GM04504 (cell line): ENCODE results near the gene ZNF787.
"Not testable (repeated sequence)": the region's sequence is repeated elsewhere in the genome, so short reads cannot be mapped to it uniquely, and the experiment has no call there.

ENCODE experiments used
- DNase-seq: peaks from one replicate; pipeline ENCODE4 v3.0.0-alpha.2; 2012; ENCODE audit warnings: low read depth

The ZNF787 gene

GRCh38 chr19:56105831-56106396 is 15.2 kb downstream of the ZNF787 start:
- not testable (repeated sequence) for DNase-seq

- no peak for DNase-seq
Measured at GRCh38 chr19:56105090-56105701, 15.9 kb downstream of the ZNF787 start.

GRCh38 chr19:56104423-56104822 is 16.7 kb downstream of the ZNF787 start:
- no peak for DNase-seq

- no peak for DNase-seq
Measured at GRCh38 chr19:56103027-56103614, 18.0 kb downstream of the ZNF787 start.

DNA sequence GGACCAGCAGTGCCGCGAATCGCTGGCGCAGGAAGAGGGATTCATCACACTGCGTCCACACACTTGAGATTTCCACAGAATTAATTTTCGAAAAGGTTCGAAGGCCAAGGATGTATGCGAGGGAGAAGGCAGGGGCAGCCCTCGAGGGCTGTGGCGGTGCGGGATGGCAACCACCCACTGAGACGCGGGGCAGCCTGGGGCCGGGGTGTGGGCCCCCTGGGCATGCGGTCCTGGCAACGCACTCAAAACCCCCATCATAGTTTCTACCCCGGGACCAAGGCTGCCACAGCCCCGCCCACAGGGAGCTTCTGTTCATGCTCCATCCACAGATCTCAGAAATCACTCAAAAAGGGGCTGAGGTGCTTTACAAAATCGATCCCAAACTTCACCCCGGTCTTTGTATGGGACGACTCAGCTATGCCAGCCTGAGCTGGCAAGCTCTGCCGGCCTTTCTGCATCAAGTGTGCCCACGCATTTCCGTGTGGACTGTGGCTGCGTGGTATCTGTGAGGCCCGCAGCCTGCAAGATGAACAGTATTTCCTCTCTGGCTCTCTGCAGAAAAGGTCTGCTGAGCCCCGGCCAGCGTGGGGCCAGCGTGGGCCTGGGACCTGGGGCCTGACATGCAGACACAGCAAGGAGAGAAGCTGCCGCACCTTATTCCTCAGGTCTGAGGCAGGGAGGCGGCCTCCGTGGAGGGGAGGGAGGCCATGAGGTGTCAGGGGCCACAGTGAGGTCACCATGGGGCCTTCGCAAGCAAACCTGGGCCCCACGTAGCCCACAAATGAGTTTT is 19.2 kb downstream of the ZNF787 start:
- DNase-seq: no peak

DNA sequence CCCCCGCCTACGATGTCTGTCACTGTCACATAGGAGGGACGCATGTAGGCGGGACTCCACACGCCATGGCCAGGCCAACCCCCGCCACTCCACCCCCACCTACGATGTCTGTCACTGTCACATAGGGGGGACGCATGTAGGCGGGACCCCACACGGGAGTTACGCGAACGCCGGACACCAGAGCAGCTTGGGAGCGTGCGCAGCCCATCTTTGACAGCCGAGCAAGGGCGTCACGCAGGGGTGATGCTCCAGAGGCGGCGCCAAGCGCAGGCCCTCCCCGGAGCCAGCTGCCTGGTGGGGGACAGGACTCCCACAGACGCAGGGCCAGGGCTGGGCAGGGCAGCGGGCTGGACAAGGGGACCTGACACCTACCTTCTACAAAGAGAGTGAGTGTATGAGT is 20.0 kb downstream of the ZNF787 start:
- no peak for DNase-seq

- DNase-seq: no peak
Measured at GRCh38 chr19:56099638-56100539, 21.2 kb downstream of the ZNF787 start.

DNA sequence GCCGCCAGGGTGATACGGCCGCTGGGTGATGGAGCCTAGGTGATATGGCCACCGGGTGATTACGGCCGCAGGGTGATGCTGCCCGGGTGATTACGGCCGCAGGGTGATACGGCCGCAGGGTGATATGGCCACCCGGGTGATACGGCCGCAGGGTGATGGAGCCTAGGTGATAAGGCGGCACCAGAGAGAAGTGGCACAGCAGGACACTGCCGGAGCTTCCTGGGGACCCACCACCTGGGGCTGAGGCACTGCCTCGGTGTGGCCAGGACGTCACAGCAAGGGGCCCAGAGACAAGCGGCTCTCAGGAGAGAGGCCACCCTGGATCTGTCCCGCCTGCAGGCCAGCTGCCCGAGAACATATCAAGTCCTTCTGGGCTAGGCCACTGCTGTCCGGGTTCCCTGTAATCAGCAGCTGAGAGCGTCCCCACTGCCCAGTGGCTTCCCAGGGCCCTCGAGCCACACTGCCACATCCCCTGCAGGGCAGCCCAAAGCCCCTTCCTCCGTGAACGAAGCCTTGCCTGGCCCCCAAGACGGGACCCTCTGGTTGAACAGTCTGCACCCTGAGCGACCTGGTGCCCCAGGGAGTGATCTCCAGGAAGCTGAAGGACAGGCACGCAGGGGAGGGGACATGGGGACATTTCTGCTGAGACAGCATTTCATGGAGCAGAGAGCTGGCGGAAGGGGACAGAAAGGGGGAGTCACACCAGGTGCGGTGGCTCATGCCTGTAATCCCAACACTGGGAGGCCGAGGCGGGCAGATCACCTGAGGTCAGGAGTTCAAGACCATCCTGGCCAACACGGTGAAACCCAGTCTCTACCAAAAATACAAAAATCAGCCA is 22.1 kb downstream of the ZNF787 start:
- DNase-seq: no peak

GRCh38 chr19:56098237-56098636 is 22.9 kb downstream of the ZNF787 start:
- not testable (repeated sequence) for DNase-seq

- DNase-seq: no peak
Measured at GRCh38 chr19:56097776-56098175, 23.3 kb downstream of the ZNF787 start.

GRCh38 chr19:56097306-56097705 is 23.8 kb downstream of the ZNF787 start:
- DNase-seq: no peak

- no peak for DNase-seq
Measured at GRCh38 chr19:56096665-56097064, 24.4 kb downstream of the ZNF787 start.

GRCh38 chr19:56094449-56094848 is 26.6 kb downstream of the ZNF787 start:
- DNase-seq: no peak

- no peak for DNase-seq
Measured at GRCh38 chr19:56092685-56093631, 28.1 kb downstream of the ZNF787 start.

DNA sequence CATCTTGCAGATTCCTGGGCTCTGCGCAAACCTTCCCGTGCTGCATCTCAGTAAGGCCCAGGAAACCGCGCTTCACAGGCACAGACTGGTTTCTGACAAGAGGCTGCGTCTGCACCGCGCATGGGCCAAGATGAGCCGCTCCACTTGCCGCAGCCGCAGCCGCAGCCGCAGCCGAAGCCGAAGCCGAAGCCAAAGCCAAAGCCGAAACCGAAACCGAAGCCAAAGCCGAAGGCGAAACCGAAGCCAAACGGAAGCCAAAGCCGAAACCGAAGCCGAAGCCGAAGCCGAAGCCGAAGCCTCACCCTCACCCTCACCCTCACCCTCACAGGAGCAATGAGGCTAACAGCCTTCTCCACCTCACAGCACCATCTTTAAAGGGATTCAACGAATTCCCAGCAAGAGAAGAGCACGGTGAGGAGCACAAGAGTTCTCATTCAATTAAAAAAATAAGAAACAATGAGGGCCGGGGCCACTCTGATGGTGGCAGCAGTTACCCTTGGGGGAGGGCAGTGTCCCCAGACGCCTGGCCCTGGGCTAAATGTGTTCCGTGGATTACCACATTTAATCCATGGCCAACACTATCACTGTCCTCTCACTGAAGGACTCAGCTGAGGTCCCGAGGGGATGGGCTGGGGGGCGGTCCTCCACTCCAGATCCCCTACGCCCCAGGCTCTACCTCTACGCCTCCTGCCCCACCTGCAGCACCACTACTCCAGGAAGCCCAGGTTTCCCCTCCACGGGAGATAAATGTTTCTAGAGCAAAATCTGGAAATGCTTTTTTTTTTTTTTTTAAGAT is 29.1 kb downstream of the ZNF787 start:
- DNase-seq: no peak

GRCh38 chr19:56091066-56091490 is 30.0 kb downstream of the ZNF787 start:
- DNase-seq: no peak

DNA sequence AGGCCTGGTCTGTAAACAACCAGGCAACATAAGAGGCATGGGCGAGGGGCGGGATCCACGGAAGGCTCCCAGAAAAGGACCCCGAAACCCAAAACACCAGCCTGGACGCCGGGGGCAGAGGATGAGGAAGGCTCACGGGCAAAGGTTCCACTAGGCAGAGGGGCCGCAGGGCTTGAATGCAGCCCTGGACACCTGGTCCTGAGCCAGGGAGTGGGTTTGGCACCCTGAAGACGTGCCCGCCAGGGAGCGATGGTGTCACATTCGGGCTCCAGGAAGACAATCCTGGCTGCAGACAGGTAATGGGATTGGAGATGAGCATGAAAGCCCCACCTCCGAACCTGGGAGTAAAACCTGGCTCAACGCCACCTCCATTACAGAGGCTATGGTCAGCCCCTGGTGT is 31.8 kb downstream of the ZNF787 start:
- no peak for DNase-seq

GRCh38 chr19:56088497-56089215 is 32.4 kb downstream of the ZNF787 start:
- no peak for DNase-seq
